K562 (cell line): ENCODE results near the gene CPA4. TPM values are rescaled to one million over a fixed set of nuclear protein-coding genes. Genes with fewer than 3 reads are reported as not detected.
A peak's percentile ranks its signal among the peaks of the same experiment; 100 is the strongest.

Experiments used
- ATAC-seq: fragments of 200-7000 bp; cut with Tn5 transposase; 3 replicates; pipeline ENCODE4 v1.9.1; 2020; ENCODE audit warnings: moderate library complexity
- BruUV-seq: library from RNA; stranded (reverse); fragments of 400-500 nt; replicated peaks from 2 replicates; lab custom pipeline; 2021; lab: Mats Ljungman, UMichigan
- CTCF ChIA-PET: fragments of 300-600 bp; formaldehyde crosslinking; extraction: SDS; loops from one replicate; lab custom pipeline; 2021; ENCODE audit warnings: low intra/inter-chr PET ratio; lab: Yijun Ruan, JAX
- POLR2A ChIA-PET: fragments of 300-600, 350-650 bp; sonication (Branson Sonifier 250); formaldehyde crosslinking; extraction: SDS; loops from one replicate; lab custom pipeline; 2021; ENCODE audit warnings: antibody characterized with exemption, inconsistent platforms; lab: Yijun Ruan, JAX
- DNase-seq, 4 experiments: peaks; one replicate each; pipeline versions ENCODE4 v3.0.0 to v3.0.0-alpha.2; 2011 to 2018; ENCODE audit warnings: low spot score in 3 of 4, mixed read lengths in 3 of 4; ENCODE audit errors: extremely low read depth in 1 of 4
- FAIRE-seq: peaks from 2 replicates; lab custom pipeline; 2011; peaks lifted over from hg19 to GRCh38; lab: Jason Lieb, UNC
- H2AFZ ChIP-seq: 2 replicates; pipeline ENCODE4 v1.6.0; 2011; ENCODE audit warnings: low read depth, low read length, control low read depth, inconsistent platforms
- H3K27ac ChIP-seq: fragments of 200-600 bp; 3 replicates; pipeline ENCODE4 v1.8.0; 2011; ENCODE audit warnings: low read depth, mild to moderate bottlenecking, control low read depth, inconsistent platforms, low read length, moderate library complexity, mixed read lengths; ENCODE audit errors: extremely low read depth
- H3K27me3 ChIP-seq, 2 experiments: fragments of 300-600 bp in 1 of 2; 2 replicates in 1 of 2; 3 replicates in 1 of 2; pipeline versions ENCODE4 v1.6.0 to v1.8.0; 2011; ENCODE audit warnings: inconsistent platforms in 2 of 2, low read length in 2 of 2, mild to moderate bottlenecking in 1 of 2, mixed read lengths in 1 of 2, moderate library complexity in 1 of 2; ENCODE audit not compliant: control insufficient read depth in 2 of 2, insufficient read depth in 2 of 2
- H3K36me3 ChIP-seq: fragments of 300-600 bp; 3 replicates; pipeline ENCODE4 v1.8.0; 2011; ENCODE audit warnings: mild to moderate bottlenecking, low read length, inconsistent platforms; ENCODE audit not compliant: control insufficient read depth, insufficient read depth
- H3K4me1 ChIP-seq, 2 experiments: fragments of 200-600 bp in 1 of 2; replicated peaks in 1 of 2; 2 replicates in 1 of 2; 3 replicates in 1 of 2; pipeline versions ENCODE4 v1.5.1 to v1.8.0; 2011; ENCODE audit warnings: inconsistent platforms in 2 of 2, low read length in 2 of 2, mild to moderate bottlenecking in 1 of 2, mixed read lengths in 1 of 2, moderate library complexity in 1 of 2; ENCODE audit not compliant: control insufficient read depth in 2 of 2, insufficient read depth in 2 of 2
- H3K4me2 ChIP-seq: 2 replicates; pipeline ENCODE4 v1.6.1; 2011; ENCODE audit warnings: low read length, control low read depth, inconsistent platforms, mixed read lengths; ENCODE audit not compliant: insufficient read depth
- H3K4me3 ChIP-seq: fragments of 200-600 bp; sonication (generic), shearing (Covaris generic); 2 replicates; pipeline ENCODE4 v1.5.1; 2016; ENCODE audit warnings: control low read depth, inconsistent platforms
- H3K79me2 ChIP-seq: fragments of 200-600 bp; 3 replicates; pipeline ENCODE4 v1.8.0; 2011; ENCODE audit warnings: low read length, inconsistent platforms; ENCODE audit not compliant: control insufficient read depth, insufficient read depth
- H3K9ac ChIP-seq, 2 experiments: 2 replicates each; pipeline versions ENCODE4 v1.6.0 to v1.6.1; 2011; ENCODE audit warnings: low read depth in 2 of 2, low read length in 2 of 2, control low read depth in 1 of 2, inconsistent platforms in 1 of 2, mild to moderate bottlenecking in 1 of 2, mixed read lengths in 1 of 2; ENCODE audit not compliant: insufficient read depth in 1 of 2
- H3K9me1 ChIP-seq: one replicate; pipeline ENCODE4 v1.6.0; 2011; ENCODE audit warnings: inconsistent platforms, mild to moderate bottlenecking, low read length, moderate library complexity; ENCODE audit not compliant: control insufficient read depth, insufficient read depth
- H3K9me3 ChIP-seq: replicated peaks from 2 replicates; pipeline ENCODE4 v1.5.1; 2011; ENCODE audit warnings: low read depth, low read length, inconsistent platforms; ENCODE audit not compliant: control insufficient read depth, insufficient read depth
- H4K20me1 ChIP-seq: replicated peaks from 2 replicates; pipeline ENCODE4 v1.6.1; 2011; ENCODE audit warnings: low read length, inconsistent platforms, mixed read lengths; ENCODE audit not compliant: control insufficient read depth, insufficient read depth
- CTCF ChIP-seq, 3 experiments: IDR thresholded peaks in 2 of 3; conservative IDR thresholded peaks in 1 of 3; 2 replicates each; pipeline ENCODE4 v1.5.1; 2011 to 2012; ENCODE audit warnings: low read length in 3 of 3, mild to moderate bottlenecking in 3 of 3, control low read depth in 2 of 3, improper control_type of control experiment in 1 of 3, inconsistent platforms in 1 of 3, low read depth in 1 of 3, mixed read lengths in 1 of 3, moderate library complexity in 1 of 3; ENCODE audit not compliant: insufficient read depth in 2 of 3
- TFE3 ChIP-seq: fragments of 450-650 bp; formaldehyde crosslinking; IDR thresholded peaks from 2 replicates; pipeline ENCODE4 v1.4.0; 2020; ENCODE audit warnings: mild to moderate bottlenecking, mixed read lengths
- ZC3H8 ChIP-seq: fragments of 450-650 bp; IDR thresholded peaks from 2 replicates; pipeline ENCODE4 v1.6.1; 2017
- ZNF140 ChIP-seq: fragments of 250-450 bp; sonication (Bioruptor Pico); IDR thresholded peaks from 2 replicates; pipeline ENCODE4 v1.8.0; 2021; ENCODE audit warnings: moderate library complexity, mild to moderate bottlenecking, inconsistent platforms
- WGBS: fragments of 100-300 bp; shearing (Covaris generic); methylation state at CpG from one replicate; pipeline ENCODE4 v1.1.6; 2016; ENCODE audit warnings: low coverage, mixed read lengths; ENCODE audit not compliant: insufficient coverage; ENCODE audit errors: missing lambda C conversion rate; 5-methylcytosine and 5-hydroxymethylcytosine counted together
- in situ Hi-C: fragments of 300-500 bp; cut with MboI; formaldehyde crosslinking; loops from 4 replicates; pipeline ENCODE4 v1.15.0; 2018; ENCODE audit warnings: inconsistent platforms, mixed read lengths
- intact Hi-C: fragments of 100-400 bp; cut with micrococcal nuclease; formaldehyde crosslinking; loops from 2 replicates; pipeline ENCODE4 v1.14.2; 2022
- polyA plus RNA-seq, 8 experiments: library from polyadenylated mRNA; depleted of rRNA in 4 of 8; stranded (reverse) in 5 of 8; unstranded in 3 of 8; fragments of >200 nt; fragmentation: Nextera tagmentation in 2 of 8; fragmentation: Illumina TruSeq in 1 of 8; extraction: Ambion mirVana in 2 of 8; extraction: Trizol in 1 of 8; gene quantifications; 2 replicates each; pipeline versions ENCODE4 v1.2.1 to v1.2.3, GENCODE V29; 2011 to 2014; ENCODE audit warnings: inconsistent platforms in 1 of 8, missing spikeins in 1 of 8
- total RNA-seq, 7 experiments: library from RNA; depleted of rRNA in 6 of 7; stranded (reverse); fragments of >200 nt in 6 of 7; fragmentation: Illumina TruSeq in 2 of 7; extraction: Trizol in 2 of 7; gene quantifications; 2 replicates each; pipeline versions ENCODE4 v1.2.1 to v1.2.3, GENCODE V29; 2011 to 2021; ENCODE audit warnings: low replicate concordance in 1 of 7

The CPA4 gene
- total and polyA plus RNA-seq, 9 of the 15 experiments (the other 6 are each of a cell fraction or from before 2014, with no cell fraction given): not detected

- WGBS: 18% methylated on average over 6 of the region's 6 CpGs
- in situ Hi-C loops (no loop called here), intact Hi-C loops (no loop called here)
- ChIA-PET POLR2A (interaction anchor here (0.7 to 1.7 kb wide), 2 partner anchors 12 to 15 kb away, joined by 3 to 6 read pairs; no protein-coding TSS in a partner anchor), CTCF (no interaction called here)
- Histone ChIP-seq H2AFZ (no peak overlapping the region), H4K20me1 (no peaks in the 10 kb centered on the region), H3K4me3 (no peak overlapping the region), H3K27ac (no peak overlapping the region), H3K4me2 (no peak overlapping the region), H3K9me3 (no peaks in the 10 kb centered on the region), H3K36me3 (no peaks in the 10 kb centered on the region), H3K9ac (no peak overlapping the region), H3K4me1 (no peaks in the 10 kb centered on the region), H3K9me1 (no peaks in the 10 kb centered on the region), H3K27me3 (peaks cover 10 to 41% of the 10 kb centered on the region in 2 experiments; a peak in 3 of 5 replicates), H3K79me2 (no peaks in the 10 kb centered on the region)
- TF ChIP-seq ZNF140 (CRISPR knock-in tag) (no peak), TFE3 (CRISPR knock-in tag) (no peak), CTCF (IDR thresholded peaks at IDR 0.05 in 2 of 3, conservative IDR thresholded peaks at IDR 0.05 in 1 of 3; ENCODE audit: insufficient read depth in 2 of 3, low read depth in 1 of 3, low read length in 3 of 3) (peak in 1 of 3 experiments; percentile 50; a peak in 2 of 6 replicates), ZC3H8 (no peak)
- DNase-seq (no peak), ATAC-seq (peak; percentile 76), FAIRE-seq (no peak)
- BruUV-seq: no TSS peak
Observed at GRCh38 chr7:130337410-130337971, 44.5 kb downstream of the CPA4 start.
